GM21447 (cell line): ENCODE data around the gene AK9.
"Not testable (repeated sequence)": the region's sequence is repeated elsewhere in the genome, so short reads cannot be mapped to it uniquely, and the experiment has no call there.

ENCODE experiments used
- ATAC-seq: cut with Tn5 transposase; IDR thresholded peaks from one replicate; pipeline ENCODE4 v1.9.1; 2021; ENCODE audit not compliant: unreplicated experiment

The AK9 gene

DNA sequence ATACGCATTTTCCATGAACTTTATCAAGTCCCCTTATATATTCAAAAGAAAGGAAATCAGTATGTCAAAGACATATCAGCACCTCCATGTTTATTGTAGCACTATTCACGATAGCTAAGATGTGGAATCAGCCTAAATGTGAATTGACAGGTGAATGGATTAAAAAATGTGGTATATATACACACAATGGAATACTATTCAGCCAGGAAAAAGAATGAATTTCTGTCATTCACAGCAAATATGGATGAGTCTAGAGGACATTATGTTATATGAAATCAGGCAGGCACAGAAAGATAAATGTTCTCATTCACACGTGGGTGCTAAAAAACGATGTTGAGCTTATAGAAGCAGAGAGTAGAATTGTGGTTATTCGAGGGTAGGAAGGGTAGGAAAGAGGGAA is 5.4 kb upstream of the AK9 start:
- ATAC-seq: no peak

DNA sequence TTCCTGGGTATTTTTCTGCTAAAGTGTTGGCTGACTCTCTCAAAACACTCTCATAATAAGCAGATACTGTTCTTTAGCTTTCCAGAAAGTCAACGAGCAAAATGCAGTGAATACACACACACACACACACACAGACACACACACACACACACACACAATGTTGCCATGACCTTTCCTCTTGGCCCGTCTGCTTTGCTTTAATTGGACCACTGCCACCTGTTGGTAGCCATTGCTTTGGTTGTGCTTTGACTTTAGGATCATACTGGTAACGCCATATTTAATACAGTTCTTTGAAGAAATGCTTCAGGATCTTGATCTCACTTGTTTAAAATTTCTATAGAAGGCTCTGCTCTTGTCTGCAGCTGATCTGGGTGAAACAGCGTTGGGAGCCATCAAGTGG is 4.5 kb upstream of the AK9 start:
- ATAC-seq: no peak

DNA sequence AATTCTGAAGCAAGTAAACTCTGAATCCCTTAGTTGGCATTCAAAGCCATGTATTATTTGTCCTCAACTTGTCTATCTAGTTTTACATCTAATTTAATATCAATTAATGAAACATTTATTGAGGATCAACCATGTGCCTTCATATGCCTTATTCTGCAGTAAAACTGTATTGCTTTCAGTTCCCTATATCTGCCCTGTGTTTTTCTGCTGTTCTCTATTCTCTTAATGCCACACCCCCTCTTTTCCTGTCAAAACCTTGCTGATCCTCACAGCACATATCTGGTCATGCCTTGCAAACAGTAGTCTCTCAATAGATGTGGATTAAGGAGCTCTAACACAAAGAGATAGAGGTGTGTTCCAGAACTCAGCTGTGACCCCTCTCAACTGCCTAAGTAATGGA is 2.1 kb upstream of the AK9 start:
- peak; percentile 41 for ATAC-seq

DNA sequence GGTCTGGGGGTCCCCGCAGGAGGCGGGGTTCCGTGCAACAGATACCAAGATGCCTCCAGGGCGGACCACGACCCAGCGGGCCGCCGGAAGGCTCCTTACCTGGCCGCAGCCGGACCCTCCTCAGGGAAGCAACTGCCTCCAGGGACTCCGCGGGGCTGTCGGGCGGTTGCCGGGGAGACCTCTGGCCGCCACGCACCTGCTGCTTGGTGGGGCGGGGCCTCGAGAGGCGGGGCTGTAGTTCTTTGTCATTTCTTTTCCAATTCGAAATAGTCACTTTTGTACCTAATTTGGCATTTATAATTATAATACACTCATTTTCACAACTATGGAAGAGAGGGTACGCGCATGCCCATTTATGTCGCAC is 647 bp downstream of the AK9 start:
- peak; percentile 38 for ATAC-seq

DNA sequence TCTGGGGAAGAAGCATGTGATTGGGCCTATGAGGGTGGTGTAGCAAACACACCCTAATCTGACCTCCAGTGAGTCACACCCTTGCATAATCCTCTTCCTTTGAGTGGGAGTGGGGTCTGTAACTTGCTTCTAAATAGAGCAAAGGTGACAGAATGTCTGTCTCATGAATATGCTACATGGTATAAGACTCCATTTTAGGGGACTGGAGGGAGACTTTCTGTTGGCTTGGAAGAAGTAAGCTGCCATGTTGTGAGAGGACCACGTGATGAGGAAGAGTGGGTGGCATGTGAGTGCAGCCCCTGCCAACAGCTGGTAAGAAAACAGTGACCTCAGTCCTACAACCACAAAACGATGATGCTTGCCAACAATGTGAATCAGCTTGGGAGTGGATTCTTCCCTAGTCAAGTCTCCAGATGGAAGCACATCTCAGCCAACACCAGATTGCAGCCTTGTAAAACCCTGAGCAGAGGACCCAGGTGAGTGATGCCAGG is 3.7 kb downstream of the AK9 start:
- no peak for ATAC-seq

DNA sequence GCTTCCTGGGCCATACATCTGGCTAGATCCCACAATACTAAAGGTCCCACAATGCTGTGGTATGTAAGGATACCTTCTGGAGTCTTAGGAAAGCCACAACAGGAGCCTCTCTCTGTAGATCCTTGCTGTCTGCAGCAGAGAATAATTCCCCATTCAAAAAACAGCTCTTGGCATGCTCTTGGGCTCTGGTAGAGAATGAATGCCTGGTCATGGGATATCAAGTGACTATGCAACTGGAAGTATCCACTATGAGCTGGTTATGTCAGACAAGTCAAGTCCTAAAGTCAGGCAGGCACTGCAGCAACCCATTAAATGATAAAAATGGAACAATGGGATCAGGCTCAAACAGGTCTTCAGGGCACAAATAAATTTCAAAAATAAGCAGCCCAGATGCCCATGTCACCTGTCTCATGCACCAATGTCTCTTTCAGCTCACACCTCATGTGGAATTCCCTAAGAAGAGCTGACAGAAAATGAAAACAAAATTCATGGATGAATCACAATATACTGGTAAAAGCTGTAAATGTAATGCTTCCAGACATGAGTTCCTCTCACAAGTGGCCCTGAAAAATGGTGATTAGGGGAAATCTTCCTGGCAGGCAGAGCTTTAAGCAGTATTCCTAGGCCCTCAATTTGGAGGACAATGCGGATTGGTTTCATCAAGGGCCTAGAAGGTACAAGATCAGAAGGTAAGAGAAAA is 4.3 kb downstream of the AK9 start:
- no peak for ATAC-seq

DNA sequence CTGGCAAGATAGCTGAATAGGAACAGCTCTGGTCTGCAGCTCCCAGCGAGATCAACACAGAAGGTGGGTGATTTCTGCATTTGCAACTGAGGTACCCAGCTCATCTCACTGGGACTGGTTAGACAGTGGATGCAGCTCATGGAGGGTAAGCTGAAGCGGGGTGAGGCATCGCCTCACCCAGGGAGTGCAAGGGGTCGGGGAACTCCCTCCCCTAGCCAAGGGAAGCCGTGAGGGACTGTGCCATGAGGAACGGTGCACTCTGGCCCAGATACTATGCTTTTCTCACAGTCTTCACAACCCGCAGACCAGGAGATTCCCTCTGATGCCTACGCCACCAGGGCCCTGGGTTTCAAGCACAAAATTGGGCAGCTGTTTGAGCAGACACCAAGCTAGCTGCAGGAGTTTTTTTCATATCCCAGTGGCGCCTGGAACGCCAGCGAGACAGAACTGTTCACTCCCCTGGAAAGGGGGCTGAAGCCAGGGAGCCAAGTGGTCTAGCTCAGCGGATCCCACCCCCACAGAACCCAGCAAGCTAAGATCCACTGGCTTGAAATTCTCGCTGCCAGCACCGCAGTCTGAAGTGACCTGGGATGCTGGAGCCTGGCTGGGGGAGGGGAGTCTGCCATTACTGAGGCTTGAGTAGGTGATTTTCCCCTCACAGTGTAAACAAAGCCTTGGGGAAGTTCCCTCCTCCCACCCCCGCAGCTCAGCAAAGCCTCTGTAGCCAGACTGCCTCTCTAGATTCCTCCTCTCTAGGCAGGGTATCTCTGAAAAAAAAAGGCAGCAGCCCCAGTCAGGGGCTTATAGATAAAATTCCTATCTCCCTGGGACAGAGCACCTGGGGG is 12.1 kb downstream of the AK9 start:
- ATAC-seq: not testable (repeated sequence)

DNA sequence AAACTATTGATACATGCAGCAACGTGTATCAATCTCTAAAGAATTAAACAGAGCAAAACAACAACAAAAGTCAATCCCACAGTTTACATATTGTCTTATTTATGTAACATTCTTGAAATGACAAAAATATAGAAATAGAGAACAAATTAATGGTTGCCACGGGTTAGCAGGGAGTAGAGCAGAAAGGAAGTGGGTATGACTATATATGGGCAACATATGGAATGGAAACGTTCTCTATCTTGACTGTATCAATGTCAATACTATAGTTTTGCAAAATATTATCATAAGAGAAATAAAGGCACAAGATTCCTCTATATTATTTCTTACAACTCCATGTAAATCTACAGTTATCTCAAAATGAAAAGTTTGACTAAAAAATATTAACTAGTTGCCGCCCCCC is 12.8 kb downstream of the AK9 start:
- ATAC-seq: no peak

DNA sequence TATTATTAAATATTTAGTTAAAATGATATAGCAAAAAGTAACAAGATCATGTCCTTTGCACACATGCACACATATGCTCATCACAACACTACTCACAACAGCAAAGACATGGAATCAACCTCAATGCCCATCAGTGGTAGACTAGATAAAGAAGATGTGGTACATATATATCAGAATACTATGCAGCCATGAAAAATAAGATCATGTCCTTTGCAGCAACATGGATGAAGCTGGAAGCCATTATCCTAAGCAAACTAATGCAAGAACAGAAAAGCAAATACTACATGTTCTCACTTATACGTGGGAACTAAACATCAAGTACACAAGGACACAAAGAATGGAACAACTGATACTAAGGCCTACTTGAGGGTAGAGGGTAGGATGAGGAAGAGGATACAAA is 14.3 kb downstream of the AK9 start:
- no peak for ATAC-seq

DNA sequence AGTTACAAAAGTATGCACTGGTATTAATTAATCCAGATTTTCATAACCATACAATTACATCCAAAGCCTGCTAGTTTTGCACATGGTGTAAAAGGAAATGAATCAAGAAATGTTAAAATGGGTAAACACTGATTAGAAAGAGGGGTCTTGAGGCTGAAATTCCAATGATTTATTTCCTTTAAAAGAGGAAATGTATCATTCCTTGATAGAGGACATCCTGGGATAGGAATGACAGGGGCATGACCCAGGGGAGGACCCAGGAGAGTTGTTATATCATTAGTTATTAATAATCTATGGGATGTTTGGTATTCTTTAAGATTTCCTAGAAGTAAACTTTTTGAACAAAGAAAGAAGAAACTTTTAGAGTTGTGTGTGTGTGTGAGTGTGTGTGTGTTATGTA is 18.2 kb downstream of the AK9 start:
- no peak for ATAC-seq

DNA sequence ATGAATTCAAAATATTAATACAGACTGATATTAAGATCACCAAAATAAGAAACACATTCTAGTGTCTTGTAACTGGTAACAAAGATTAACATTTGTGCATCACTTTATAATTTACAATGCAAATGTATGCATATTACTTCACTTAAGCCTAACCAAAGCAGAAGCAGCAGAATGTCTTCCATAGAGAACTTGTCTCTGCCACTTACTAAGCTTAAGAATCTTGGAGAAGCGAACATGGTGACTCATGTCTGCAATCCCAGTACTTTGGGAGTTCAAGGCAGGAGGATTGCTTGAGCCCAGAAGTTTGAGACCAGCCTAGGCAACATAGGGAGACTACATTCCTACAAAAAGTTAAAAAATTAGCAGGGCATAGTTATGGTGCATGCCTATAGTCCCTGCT is 18.8 kb downstream of the AK9 start:
- ATAC-seq: no peak

DNA sequence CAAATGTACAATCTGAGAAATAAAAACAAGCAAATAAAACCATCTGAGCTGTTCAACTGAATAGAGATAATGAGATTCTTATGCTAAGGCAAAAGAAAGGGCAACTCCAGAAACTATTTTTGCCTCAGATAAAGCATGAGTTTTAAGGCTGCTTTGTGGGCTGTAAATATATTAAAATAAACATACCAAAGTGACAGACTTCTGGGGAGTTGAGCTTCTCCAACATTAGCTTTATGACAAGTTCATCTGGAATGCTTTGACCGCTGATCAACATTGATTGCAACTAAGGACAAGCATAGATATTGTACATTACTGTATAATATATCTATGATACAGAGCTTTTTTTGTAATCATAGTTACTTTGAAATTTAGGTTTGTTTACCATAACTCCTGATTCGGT is 19.3 kb downstream of the AK9 start:
- no peak for ATAC-seq

DNA sequence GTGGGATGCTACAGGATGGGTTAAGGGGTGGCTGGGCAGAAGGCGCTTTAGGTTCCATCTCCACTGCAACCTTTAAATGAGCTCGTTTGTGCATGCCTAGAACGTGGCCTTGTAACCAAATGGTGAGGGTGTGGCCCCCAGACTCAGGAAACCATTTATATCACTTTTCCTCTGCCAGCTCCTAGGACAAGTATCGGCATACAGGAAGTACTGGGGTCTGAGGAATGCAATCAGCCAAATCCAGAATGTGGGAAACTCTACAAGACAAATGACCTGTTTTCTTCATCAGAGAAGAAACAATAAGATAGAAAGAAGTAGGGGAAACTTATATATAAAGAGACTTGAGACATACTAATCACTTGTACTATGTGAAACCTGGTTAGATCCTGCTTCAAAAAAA is 21.2 kb downstream of the AK9 start:
- ATAC-seq: no peak

DNA sequence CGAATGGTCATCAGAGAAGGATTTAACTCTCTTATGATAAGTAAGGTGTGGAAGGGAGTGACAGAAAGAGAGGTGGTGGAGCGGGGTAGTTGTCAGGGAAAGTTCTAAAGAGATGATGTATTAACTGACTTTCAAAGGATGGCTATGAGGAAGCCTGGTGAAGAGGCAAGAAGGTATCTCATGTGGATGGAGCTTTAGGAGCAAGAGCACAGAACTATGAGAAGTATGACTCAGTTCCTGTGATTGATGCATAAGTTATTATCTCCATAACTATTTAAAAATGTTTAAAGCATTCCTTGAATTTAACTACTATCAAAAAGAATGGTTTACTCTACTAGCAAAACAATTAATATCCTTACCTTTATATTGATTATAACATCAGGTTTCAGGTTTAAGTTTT is 28.8 kb downstream of the AK9 start:
- no peak for ATAC-seq

DNA sequence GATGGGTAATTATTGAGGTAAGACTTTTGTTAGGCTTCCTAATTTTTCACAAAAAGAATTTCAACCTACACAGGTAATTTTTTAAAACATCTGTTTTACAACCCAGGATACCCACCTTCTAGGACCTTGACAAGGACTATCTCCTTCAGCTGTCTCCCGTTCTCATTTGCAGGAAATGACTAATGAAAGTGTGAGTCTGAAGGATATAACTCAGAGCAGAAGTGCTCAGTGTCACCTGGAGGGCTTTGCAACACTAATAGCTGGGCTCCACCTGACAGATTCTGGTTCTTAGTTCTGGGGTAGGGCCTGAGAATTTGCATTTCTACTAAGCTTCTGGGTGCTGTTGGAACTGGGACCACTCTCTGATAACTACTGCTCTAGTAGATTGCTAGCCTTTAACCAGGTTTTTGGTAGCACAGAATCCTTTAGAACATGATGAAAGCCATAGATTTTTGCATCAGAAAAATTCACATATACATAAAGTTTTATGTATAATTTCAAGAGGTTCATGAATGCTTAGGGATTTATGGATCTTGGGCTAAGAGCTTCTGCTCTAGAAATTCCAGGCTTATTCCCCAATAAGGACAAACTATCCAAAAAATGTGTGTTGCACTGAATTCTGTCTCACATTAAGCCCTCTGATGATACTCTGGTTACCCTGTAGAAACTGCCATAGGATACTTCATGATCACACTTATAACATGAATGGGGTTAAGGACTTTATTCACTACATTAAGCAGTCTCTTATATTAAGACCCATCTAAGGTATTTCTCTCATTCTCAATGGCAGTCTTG is 30.3 kb downstream of the AK9 start:
- ATAC-seq: no peak

DNA sequence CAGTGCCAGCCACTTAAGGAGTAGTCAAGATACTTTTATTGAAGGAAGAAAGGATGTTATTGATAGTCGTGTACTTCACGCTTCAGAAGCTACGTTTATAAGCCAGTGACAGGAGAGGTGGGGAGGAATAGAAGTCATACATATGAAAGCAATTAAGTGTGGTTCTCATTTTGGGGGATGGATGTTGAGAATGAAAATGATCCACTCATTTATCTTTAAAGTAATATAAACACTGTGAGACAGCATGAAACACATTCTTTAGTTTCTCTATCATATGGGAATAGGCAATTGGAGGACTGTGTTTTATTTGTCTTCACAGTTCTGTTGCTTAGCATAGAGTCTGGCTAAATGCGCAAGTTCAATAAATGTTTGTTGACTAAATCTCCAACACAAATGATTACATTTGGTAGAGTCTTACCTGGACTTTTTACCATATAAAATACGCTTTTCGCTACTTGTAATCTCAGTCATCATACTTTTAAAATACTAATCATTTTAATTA is 35.2 kb downstream of the AK9 start:
- no peak for ATAC-seq

DNA sequence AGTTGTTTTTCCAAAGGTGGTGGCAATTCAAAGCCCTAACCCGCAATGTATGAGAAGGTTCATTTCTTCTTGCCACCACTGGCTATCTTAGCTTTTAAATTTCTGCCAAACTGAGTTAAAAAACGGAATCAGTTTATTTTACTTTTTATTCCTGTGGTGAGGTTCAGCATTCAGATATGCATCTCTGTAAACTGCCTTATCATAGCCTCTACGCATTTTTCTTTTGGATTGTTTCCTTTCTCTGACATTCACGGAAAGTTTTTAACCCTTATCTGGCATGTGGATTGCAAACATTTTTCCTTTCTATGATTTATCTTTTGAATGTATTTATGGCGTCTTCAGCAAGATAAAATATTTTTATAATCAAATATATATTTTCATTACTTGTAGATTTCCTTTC is 37.7 kb downstream of the AK9 start:
- ATAC-seq: no peak

DNA sequence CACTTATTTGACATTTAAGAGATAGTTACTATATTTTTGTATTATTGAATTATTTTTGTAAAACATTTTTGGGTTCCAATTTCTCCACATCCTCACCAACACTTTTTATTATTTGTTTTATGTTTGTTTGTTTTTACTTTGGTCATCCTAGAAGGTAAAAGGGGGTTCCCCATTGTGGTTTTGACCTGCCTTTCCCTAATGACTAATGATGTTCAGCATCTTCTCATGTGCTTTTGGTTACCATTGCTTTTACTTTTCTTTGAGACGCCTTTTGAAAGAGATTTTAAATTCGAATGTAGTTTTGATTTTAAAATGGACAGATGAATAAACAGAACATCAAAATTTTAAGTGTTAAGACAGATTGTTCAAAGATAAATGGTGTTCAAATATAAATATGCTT is 46.9 kb downstream of the AK9 start:
- ATAC-seq: no peak

DNA sequence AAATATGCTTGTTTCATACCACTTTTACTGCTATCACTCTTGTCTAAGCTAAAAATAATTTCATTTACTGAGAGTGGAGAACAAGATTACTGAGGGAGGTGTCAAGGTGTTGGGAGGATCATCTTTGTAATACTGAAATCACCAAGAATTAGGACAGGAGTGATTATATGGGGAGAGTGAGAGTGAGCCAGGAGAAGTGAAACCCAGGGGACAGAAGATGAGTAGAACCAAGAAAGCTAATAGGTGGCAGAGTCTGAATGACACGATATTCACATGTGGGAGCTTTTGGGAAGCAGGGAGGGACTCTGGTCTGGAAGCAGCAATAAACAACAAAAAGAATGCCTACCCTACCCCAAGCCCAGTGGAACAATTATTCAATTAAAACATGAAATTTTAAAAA is 58.6 kb downstream of the AK9 start:
- ATAC-seq: no peak

DNA sequence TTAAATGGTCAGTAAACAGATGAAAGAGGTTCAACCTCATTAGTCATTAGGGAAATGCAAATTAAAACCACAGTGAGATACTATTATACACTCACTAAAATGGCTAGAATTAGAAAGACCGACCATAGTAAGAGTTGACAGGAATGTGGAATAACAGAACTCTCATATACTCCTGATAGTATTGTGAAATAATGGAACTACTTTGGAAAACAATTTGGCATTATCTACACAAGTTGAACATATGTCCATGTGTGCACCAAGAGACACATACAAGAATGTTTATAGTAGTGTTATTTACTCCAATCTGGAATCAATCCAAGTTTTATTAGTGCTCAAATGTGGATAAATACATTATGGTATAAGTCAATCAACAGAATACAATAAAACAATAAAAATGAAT is 59.6 kb downstream of the AK9 start:
- no peak for ATAC-seq

DNA sequence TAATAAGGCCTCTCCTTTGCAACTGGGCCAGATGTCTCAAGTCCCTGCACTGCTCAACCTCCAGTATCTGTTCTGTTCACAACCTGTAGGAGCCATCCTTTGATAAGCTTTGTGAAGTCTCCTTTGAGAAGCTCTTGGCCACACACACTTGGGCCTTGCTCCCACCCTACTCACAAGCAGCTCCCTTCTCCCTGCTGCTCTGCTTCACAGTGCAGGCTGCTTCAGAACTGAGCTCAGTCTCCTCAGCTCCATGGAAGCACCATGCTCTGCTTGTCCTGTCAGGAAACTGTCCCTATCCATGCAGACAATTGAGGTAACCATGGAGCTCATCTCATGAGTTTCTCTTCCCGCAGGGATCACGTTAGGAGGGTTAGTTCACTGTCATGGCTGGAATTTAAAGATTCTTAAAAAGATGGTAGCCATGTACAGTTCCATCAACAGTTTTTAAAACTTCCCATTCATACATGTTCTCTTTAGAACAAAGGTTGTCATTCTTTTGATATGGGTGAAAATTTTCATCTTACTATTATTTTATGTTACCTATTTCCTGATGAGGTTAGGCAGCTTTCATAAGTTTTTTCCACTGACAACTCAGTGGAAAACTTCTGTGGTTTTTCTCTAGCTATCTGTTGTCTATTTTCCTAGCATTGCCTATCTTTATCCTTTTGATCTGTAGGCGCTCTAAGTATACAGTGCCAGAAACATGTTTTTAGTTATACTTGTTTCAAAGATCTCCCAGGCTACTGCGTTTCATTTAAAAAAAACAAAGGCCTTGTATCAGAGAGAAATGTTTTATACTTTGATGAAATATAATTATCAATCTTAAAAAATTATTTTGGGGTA is 62.6 kb downstream of the AK9 start:
- no peak for ATAC-seq
